HepG2 (cell line): ENCODE measurements around the gene SYAP1. TPM values are rescaled to one million over a fixed set of nuclear protein-coding genes. Genes with fewer than 3 reads are reported as not detected.

Source experiments
- ATAC-seq: fragments of 200-7000 bp; cut with Tn5 transposase; 3 replicates; pipeline ENCODE4 v1.9.1; 2020; ENCODE audit warnings: mild to moderate bottlenecking, moderate library complexity
- BruUV-seq: library from RNA; stranded (reverse); fragments of 400-500 nt; replicated peaks from 2 replicates; lab custom pipeline; 2021; lab: Mats Ljungman, UMichigan
- CTCF ChIA-PET: fragments of 300-600 bp; formaldehyde crosslinking; extraction: SDS; loops from one replicate; lab custom pipeline; 2021; ENCODE audit warnings: low total read pairs, inconsistent platforms, low intra/inter-chr PET ratio; lab: Yijun Ruan, JAX
- POLR2A ChIA-PET: fragments of 350-600 bp; sonication (Branson Sonifier 250); formaldehyde crosslinking; loops from one replicate; lab custom pipeline; 2020; ENCODE audit warnings: antibody characterized with exemption, inconsistent platforms; lab: Yijun Ruan, JAX
- DNase-seq: peaks from one replicate; pipeline ENCODE4 v3.0.0-alpha.2; 2015; ENCODE audit warnings: low spot score
- FAIRE-seq: peaks from 3 replicates; lab custom pipeline; 2011; peaks lifted over from hg19 to GRCh38; lab: Jason Lieb, UNC
- H2AFZ ChIP-seq: one replicate; pipeline ENCODE4 v1.6.1; 2011; ENCODE audit warnings: low read length, inconsistent platforms
- H3K27ac ChIP-seq: fragments of 300-600 bp; 3 replicates; pipeline ENCODE4 v1.8.0; 2011; ENCODE audit warnings: mixed run types, mild to moderate bottlenecking, mixed read lengths, low read length, inconsistent platforms; ENCODE audit not compliant: insufficient read depth; ENCODE audit errors: extremely low read length
- H3K27me3 ChIP-seq, 2 experiments: fragments of 200-600 bp in 1 of 2; 2 replicates in 1 of 2; 3 replicates in 1 of 2; pipeline versions ENCODE4 v1.6.0 to v1.8.0; 2011; ENCODE audit warnings: low read length in 2 of 2, mild to moderate bottlenecking in 2 of 2, moderate library complexity in 2 of 2, inconsistent platforms in 1 of 2; ENCODE audit not compliant: insufficient read depth in 2 of 2, control insufficient read depth in 1 of 2
- H3K36me3 ChIP-seq, 2 experiments: fragments of 200-600 bp in 1 of 2; replicated peaks in 1 of 2; 2 replicates in 1 of 2; 3 replicates in 1 of 2; pipeline versions ENCODE4 v1.5.1 to v1.8.0; 2011; ENCODE audit warnings: low read length in 2 of 2, inconsistent platforms in 1 of 2; ENCODE audit not compliant: insufficient read depth in 2 of 2, control insufficient read depth in 1 of 2
- H3K4me1 ChIP-seq: 2 replicates; pipeline ENCODE4 v1.5.1; 2012; ENCODE audit warnings: low read length, inconsistent platforms; ENCODE audit not compliant: insufficient read depth
- H3K4me2 ChIP-seq: 2 replicates; pipeline ENCODE4 v1.6.0; 2011; ENCODE audit warnings: low read depth, low read length, inconsistent platforms
- H3K4me3 ChIP-seq, 3 experiments: fragments of 200-600 bp in 1 of 3; sonication (generic), shearing (Covaris generic) in 1 of 3; replicated peaks in 1 of 3; 2 replicates each; pipeline ENCODE4 v1.5.1; 2011 to 2016; ENCODE audit warnings: low read length in 3 of 3, inconsistent platforms in 2 of 3, low read depth in 2 of 3, mild to moderate bottlenecking in 2 of 3, control low read depth in 1 of 3, mixed read lengths in 1 of 3; ENCODE audit not compliant: insufficient read depth in 1 of 3
- H3K79me2 ChIP-seq: one replicate; pipeline ENCODE4 v1.6.1; 2011; ENCODE audit warnings: low read length, inconsistent platforms; ENCODE audit not compliant: insufficient read depth
- H3K9ac ChIP-seq: 2 replicates; pipeline ENCODE4 v1.6.0; 2011; ENCODE audit warnings: mild to moderate bottlenecking, low read depth, low read length, inconsistent platforms; ENCODE audit not compliant: insufficient read depth
- H3K9me3 ChIP-seq: 2 replicates; pipeline ENCODE4 v1.5.1; 2012; ENCODE audit warnings: mild to moderate bottlenecking, low read length
- H4K20me1 ChIP-seq: 2 replicates; pipeline ENCODE4 v1.6.0; 2011; ENCODE audit warnings: inconsistent platforms, mild to moderate bottlenecking, low read length, moderate library complexity; ENCODE audit not compliant: insufficient read depth
- BATF2 ChIP-seq: sonication (generic); formaldehyde crosslinking; IDR thresholded peaks from 2 replicates; pipeline ENCODE4 v1.8.0; 2022; ENCODE audit warnings: mild to moderate bottlenecking, missing genetic modification reagents, moderate library complexity
- DRAP1 ChIP-seq: IDR thresholded peaks from 2 replicates; pipeline ENCODE4 v1.6.1; 2016; ENCODE audit warnings: missing genetic modification reagents, missing compliant biosample characterization
- MAFG ChIP-seq: sonication (generic); formaldehyde crosslinking; IDR thresholded peaks from 2 replicates; pipeline ENCODE4 v1.5.1; 2020; ENCODE audit warnings: mild to moderate bottlenecking, missing genetic modification reagents
- NFIC ChIP-seq: IDR thresholded peaks from 2 replicates; pipeline ENCODE4 v1.6.1; 2012; ENCODE audit warnings: mild to moderate bottlenecking, low read length, inconsistent platforms
- NFKBIZ ChIP-seq: IDR thresholded peaks from 2 replicates; pipeline ENCODE4 v1.6.1; 2018; ENCODE audit warnings: missing genetic modification reagents, missing compliant biosample characterization
- ZNF615 ChIP-seq: sonication (generic); formaldehyde crosslinking; IDR thresholded peaks from 2 replicates; pipeline ENCODE4 v1.5.0; 2020; ENCODE audit warnings: mild to moderate bottlenecking, missing genetic modification reagents, borderline replicate concordance
- WGBS: methylation state at CpG from one replicate; pipeline ENCODE4 v1.1.6; 2017; ENCODE audit warnings: low lambda C conversion rate; 5-methylcytosine and 5-hydroxymethylcytosine counted together
- in situ Hi-C: cut with HindIII; loops from 2 replicates; pipeline ENCODE4 v1.10.0; 2017; ENCODE audit warnings: low pct_unique_long_range_greater_than_20kb; ENCODE audit not compliant: extremely low pct_ligation_motif_present
- intact Hi-C: fragments of 100-400 bp; cut with micrococcal nuclease; formaldehyde crosslinking; loops from one replicate; pipeline ENCODE4 v1.10.0; 2022; ENCODE audit not compliant: unreplicated experiment
- polyA plus RNA-seq, 8 experiments: library from polyadenylated mRNA; depleted of rRNA in 3 of 8; stranded (reverse) in 7 of 8; unstranded in 1 of 8; fragments of >200 nt; fragmentation: Illumina TruSeq in 4 of 8; extraction: Trizol in 4 of 8; gene quantifications; 2 replicates each; pipeline versions ENCODE4 v1.2.1 to v1.2.3, GENCODE V29; 2011 to 2016; ENCODE audit warnings: low read depth in 4 of 8, missing spikeins in 1 of 8, mixed read lengths in 1 of 8; ENCODE audit not compliant: insufficient read depth in 1 of 8
- total RNA-seq, 5 experiments: library from RNA; depleted of rRNA; stranded (reverse); fragments of >200 nt; fragmentation: Illumina TruSeq; extraction: Trizol; gene quantifications; 2 replicates each; pipeline ENCODE4 v1.2.3, GENCODE V29; 2016; ENCODE audit warnings: low read depth in 1 of 5
- TF ChIP-seq, protein P1 (sequence below): sonication (generic); formaldehyde crosslinking; IDR thresholded peaks from 2 replicates; pipeline ENCODE4 v1.5.0; 2020; ENCODE audit warnings: missing genetic modification reagents

The SYAP1 gene
- total and polyA plus RNA-seq, 2 of the 13 experiments (the other 11 are each of a cell fraction or from before 2014, with no cell fraction given) = 4.9 to 18.5 TPM

GRCh38 chrX:16745102-16745501, 25.7 kb downstream of the SYAP1 start:
- TF ChIP-seq NFKBIZ = no peak
- TF ChIP-seq, protein P1, sequence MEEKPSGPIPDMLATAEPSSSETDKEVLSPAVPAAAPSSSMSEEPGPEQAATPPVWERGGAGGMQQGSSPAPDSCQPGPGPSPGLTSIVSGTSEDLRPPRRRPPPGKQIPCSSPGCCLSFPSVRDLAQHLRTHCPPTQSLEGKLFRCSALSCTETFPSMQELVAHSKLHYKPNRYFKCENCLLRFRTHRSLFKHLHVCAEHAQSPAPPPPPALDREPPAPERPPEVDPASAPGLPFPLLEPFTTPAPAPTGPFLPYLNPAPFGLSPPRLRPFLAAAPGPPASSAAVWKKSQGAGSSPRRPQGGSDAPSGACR (CRISPR knock-in tag) = no peak
- no peak for TF ChIP-seq DRAP1
- no peak for TF ChIP-seq NFIC
- TF ChIP-seq ZNF615 (CRISPR knock-in tag) = no peak
- no peak for TF ChIP-seq BATF2 (CRISPR knock-in tag)
- TF ChIP-seq MAFG (CRISPR knock-in tag) = no peak
- Histone ChIP-seq H4K20me1 (peaks cover 5% of the 10 kb centered on the region; the same call in 1 of the 2 replicates), H3K27ac (no peak overlapping the region), H3K4me1 (peaks cover 18% of the 10 kb centered on the region), H3K4me3 (no peak overlapping the region), H3K9me3 (no peaks in the 10 kb centered on the region), H3K4me2 (peak overlapping the region; percentile 53), H3K36me3 (peaks cover 0 to 13% of the 10 kb centered on the region in 2 experiments; a peak in 2 of 5 replicates), H3K27me3 (no peaks in the 10 kb centered on the region), H2AFZ (no peak overlapping the region), H3K9ac (no peak overlapping the region), H3K79me2 (no peaks in the 10 kb centered on the region)
- ChIA-PET POLR2A (interaction anchor here (2.0 to 4.9 kb wide), 3 partner anchors 25 to 33 kb away, joined by 6 to 28 read pairs (median 22); partner anchors contain the start of genes CTPS2 and SYAP1), CTCF (no interaction called here)
- 0% methylated on average over 1 of the region's 5 CpGs for WGBS
- in situ Hi-C loops (no loop called here), intact Hi-C loops (loop anchor here (1.0 kb wide), 1 partner anchor 25 kb away; no protein-coding TSS in a partner anchor)
- DNase-seq = no peak
- FAIRE-seq = no peak
- peak; percentile 74 for ATAC-seq
- BruUV-seq = no TSS peak
